Mucosa of gallbladder (tissue), 1 donor: ENCODE results near the gene MRLN. TPM values are rescaled to one million over a fixed set of nuclear protein-coding genes. Genes with fewer than 3 reads are reported as not detected.

Experiments used
- DNase-seq: peaks from one replicate; pipeline ENCODE4 v3.0.0-alpha.2; 2020; ENCODE audit warnings: low spot score
- total RNA-seq: library from RNA; stranded (reverse); gene quantifications from one replicate; pipeline ENCODE4 v1.2.1, GENCODE V29; 2021
- donor health status: DM: no; HTN: no; CAD: no.

The MRLN gene
- total RNA-seq, 1 donor from 2014 or later = not detected

GRCh38 chr10:59706851-59707797, 46.1 kb downstream of the MRLN start:
- DNase-seq = no peak

DNA sequence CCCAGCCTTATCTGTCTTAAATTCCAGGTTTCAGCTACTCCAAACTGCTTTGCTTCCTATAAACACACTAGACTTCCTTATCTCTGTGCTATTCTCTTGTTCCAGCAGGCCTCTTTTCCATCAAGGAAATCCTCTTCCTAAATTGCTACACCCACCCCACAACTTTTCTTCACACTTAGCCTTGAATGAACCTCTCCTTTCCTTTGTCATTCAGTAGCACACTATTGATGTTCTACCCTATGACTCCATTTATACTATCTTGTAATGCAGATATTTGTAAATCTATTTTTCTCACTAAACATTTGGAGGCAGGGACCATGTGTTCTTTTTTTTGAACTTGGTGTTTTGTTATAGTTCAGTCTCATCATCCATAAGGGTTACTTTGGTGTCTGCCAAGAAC, 47.3 kb downstream of the MRLN start:
- DNase-seq = no peak

- no peak for DNase-seq
Observed at GRCh38 chr10:59704630-59705029, 48.6 kb downstream of the MRLN start.

- no peak for DNase-seq
Observed at GRCh38 chr10:59702347-59702746, 50.9 kb downstream of the MRLN start.

- no peak for DNase-seq
Observed at GRCh38 chr10:59700709-59701108, 52.5 kb downstream of the MRLN start.

DNA sequence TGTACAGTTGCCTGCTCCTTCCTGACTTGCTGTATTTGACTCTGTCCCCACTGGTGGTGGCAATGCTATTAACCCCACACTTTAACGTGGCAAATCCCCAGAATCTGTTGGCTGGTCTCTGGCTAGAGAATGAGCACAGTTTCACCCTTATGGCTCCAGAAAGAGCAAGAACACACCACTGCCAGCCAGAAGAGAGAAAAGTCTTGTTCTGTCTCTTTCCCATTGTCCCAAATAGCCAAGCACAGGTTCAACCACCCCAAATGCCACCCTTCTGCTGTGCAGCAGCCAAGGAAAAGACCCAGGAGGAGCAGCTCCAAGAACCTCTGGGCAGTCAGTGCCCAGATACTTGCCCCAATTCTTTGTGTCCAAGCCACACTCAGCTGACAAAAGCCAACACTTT, 54.9 kb downstream of the MRLN start:
- DNase-seq = no peak

DNA sequence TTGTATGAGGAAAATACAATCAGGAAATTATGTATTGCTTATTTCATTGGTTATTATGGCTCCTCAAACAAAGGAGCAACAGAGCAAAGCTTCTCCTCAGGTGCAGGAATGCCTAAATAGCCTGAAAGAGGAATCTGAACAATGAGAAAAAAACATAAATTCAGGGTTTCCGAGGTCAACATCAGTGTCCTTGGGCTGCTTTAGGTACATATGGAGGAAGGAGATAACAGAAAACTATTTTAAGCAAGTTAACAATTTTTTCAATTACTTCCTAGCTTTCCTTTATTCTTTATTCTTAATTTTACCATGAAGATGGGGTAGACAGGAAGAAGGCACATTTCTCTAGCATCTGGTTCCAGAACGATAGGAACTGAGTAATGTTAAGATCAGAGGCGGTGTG, 57.6 kb downstream of the MRLN start:
- no peak for DNase-seq

- DNase-seq = no peak
Observed at GRCh38 chr10:59694936-59695335, 58.3 kb downstream of the MRLN start.

DNA sequence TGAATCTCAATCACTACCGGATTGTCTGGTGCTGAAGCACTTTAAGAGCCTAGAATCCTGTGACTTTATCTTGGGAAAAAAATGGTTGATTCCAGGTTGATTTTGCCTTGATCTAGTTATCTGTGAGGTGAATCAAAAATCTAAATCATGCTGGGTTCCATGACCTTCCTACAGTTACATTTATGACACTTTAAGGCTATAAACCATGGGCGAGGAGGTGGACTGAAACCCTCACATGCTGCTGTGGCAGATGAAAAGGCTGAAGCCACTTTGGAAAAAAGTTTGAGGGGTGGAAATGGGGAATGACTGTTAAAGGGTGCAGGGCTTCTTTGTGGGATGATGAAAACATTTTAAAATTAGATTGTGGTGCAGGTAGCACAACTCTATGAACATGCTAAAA, 61.1 kb downstream of the MRLN start:
- DNase-seq = no peak

DNA sequence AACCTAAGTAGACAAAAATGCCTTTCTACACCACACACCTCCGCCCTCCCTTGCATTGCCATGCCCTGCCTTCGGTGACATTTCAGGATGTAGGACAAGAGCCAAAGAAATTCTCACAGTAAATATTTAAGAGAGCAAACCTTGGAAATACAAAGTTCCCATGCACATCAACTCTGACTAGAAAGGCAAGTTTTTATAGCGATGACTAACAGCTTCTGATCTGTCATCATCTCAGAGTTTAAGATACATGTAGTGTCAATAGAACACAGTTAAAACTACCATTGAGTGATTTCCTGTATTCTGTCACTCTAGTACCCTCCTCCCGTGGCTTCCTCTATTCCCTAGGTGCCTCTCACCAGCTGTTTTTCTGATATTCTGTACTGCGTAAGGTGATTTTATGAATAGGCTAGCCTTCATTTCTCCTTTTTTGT, 64.3 kb downstream of the MRLN start:
- no peak for DNase-seq

GRCh38 chr10:59687657-59688056, 65.6 kb downstream of the MRLN start:
- no peak for DNase-seq

Other genes with a start within 250 kb of the MRLN start
- 5.6 TPM for gene SLC16A9, start 43.6 kb downstream of the MRLN start, total RNA-seq
- 57.6 TPM for gene CCDC6, start 153.1 kb upstream of the MRLN start, total RNA-seq